ENCODE measurements around the gene PRR20G.

PRR20G gene

GRCh38 chr3:127287840-127288239 lies at the start of gene PRR20G:
Gene PRR20G (minus strand): TSS chr3:127288046. CDS start chr3:127287365, 681 bp downstream.
- DNase-seq (ENCODE audit: low spot score in 2 of 2) (no peak), ATAC-seq (ENCODE audit: low read depth) (no peak)
- Mint-ChIP-seq H3K27ac (no peak within 1 kb of the TSS), H3K27me3 (peaks cover 4% of the 10 kb centered on the region), H3K4me1 (no peaks in the 10 kb centered on the region), H3K36me3 (no peaks in the 10 kb centered on the region), H3K9me3 (peaks cover 9% of the 10 kb centered on the region), H3K4me3 (no peak within 1 kb of the TSS)

- peaks cover 15% of the 10 kb centered on the region for H3K27me3 Mint-ChIP-seq
- no peak overlapping the region for H3K27ac Mint-ChIP-seq
- H3K4me3 Mint-ChIP-seq, result no peak overlapping the region
- H3K9me3 Mint-ChIP-seq, result peaks cover 15% of the 10 kb centered on the region
- H3K4me1 Mint-ChIP-seq, result no peaks in the 10 kb centered on the region
- H3K36me3 Mint-ChIP-seq, result no peaks in the 10 kb centered on the region
- ATAC-seq (ENCODE audit: low read depth) (no peak), DNase-seq (ENCODE audit: low spot score in 2 of 2) (no peak)
Measured at GRCh38 chr3:127337001-127337400, 49.2 kb upstream of the PRR20G start.

GRCh38 chr3:127336101-127336500 lies 48.3 kb upstream of the PRR20G start:
- no peaks in the 10 kb centered on the region for H3K36me3 Mint-ChIP-seq
- no peaks in the 10 kb centered on the region for H3K4me1 Mint-ChIP-seq
- H3K27ac Mint-ChIP-seq, result no peak overlapping the region
- DNase-seq (ENCODE audit: low spot score in 2 of 2), result no peak
- H3K4me3 Mint-ChIP-seq, result no peak overlapping the region
- no peak for ATAC-seq (ENCODE audit: low read depth)
- peaks cover 18% of the 10 kb centered on the region for H3K9me3 Mint-ChIP-seq
- H3K27me3 Mint-ChIP-seq, result peaks cover 15% of the 10 kb centered on the region

GRCh38 chr3:127330385-127330784 lies 42.5 kb upstream of the PRR20G start:
- H3K9me3 Mint-ChIP-seq, result peaks cover 16% of the 10 kb centered on the region
- no peak for ATAC-seq (ENCODE audit: low read depth)
- no peak overlapping the region for H3K27ac Mint-ChIP-seq
- no peak overlapping the region for H3K4me3 Mint-ChIP-seq
- no peak for DNase-seq (ENCODE audit: low spot score in 2 of 2)
- H3K27me3 Mint-ChIP-seq, result peaks cover 4% of the 10 kb centered on the region
- H3K36me3 Mint-ChIP-seq, result peaks cover 2% of the 10 kb centered on the region
- H3K4me1 Mint-ChIP-seq, result no peaks in the 10 kb centered on the region

- Mint-ChIP-seq H3K27me3 (peaks cover 4% of the 10 kb centered on the region), H3K9me3 (peaks cover 16% of the 10 kb centered on the region)
- ATAC-seq (ENCODE audit: low read depth), result no peak
Measured at GRCh38 chr3:127329631-127330285, 41.9 kb upstream of the PRR20G start.

GRCh38 chr3:127328421-127328820 lies 40.6 kb upstream of the PRR20G start:
- DNase-seq (ENCODE audit: low spot score in 2 of 2), result no peak
- Mint-ChIP-seq H3K27me3 (peaks cover 6% of the 10 kb centered on the region), H3K27ac (no peak overlapping the region), H3K4me1 (no peaks in the 10 kb centered on the region), H3K4me3 (no peak overlapping the region), H3K9me3 (peaks cover 16% of the 10 kb centered on the region), H3K36me3 (peaks cover 2% of the 10 kb centered on the region)
- ATAC-seq (ENCODE audit: low read depth), result no peak

More at GRCh38 chr3:127329631-127330285, 41.9 kb upstream of the PRR20G start:
- Mint-ChIP-seq H3K27ac (no peak overlapping the region), H3K36me3 (peaks cover 2% of the 10 kb centered on the region), H3K4me3 (no peak overlapping the region), H3K4me1 (no peaks in the 10 kb centered on the region)
- no peak for DNase-seq (ENCODE audit: low spot score in 2 of 2)

GRCh38 chr3:127326341-127326740 lies 38.5 kb upstream of the PRR20G start:
- DNase-seq (ENCODE audit: low spot score in 2 of 2), result no peak
- ATAC-seq (ENCODE audit: low read depth), result no peak
- peaks cover 2% of the 10 kb centered on the region for H3K36me3 Mint-ChIP-seq
- H3K9me3 Mint-ChIP-seq, result peaks cover 9% of the 10 kb centered on the region
- peaks cover 5% of the 10 kb centered on the region for H3K27me3 Mint-ChIP-seq
- no peaks in the 10 kb centered on the region for H3K4me1 Mint-ChIP-seq
- H3K4me3 Mint-ChIP-seq, result no peak overlapping the region
- H3K27ac Mint-ChIP-seq, result no peak overlapping the region

GRCh38 chr3:127325629-127325961 lies 37.7 kb upstream of the PRR20G start:
- DNase-seq (ENCODE audit: low spot score in 2 of 2) (no peak), ATAC-seq (ENCODE audit: low read depth) (no peak)
- Mint-ChIP-seq H3K27me3 (peaks cover 9% of the 10 kb centered on the region), H3K4me3 (no peak overlapping the region), H3K4me1 (no peaks in the 10 kb centered on the region), H3K36me3 (peaks cover 2% of the 10 kb centered on the region), H3K27ac (no peak overlapping the region), H3K9me3 (peaks cover 11% of the 10 kb centered on the region)

GRCh38 chr3:127324913-127325628 lies 37.2 kb upstream of the PRR20G start:
- Mint-ChIP-seq H3K36me3 (no peaks in the 10 kb centered on the region), H3K27ac (no peak overlapping the region), H3K27me3 (peaks cover 9% of the 10 kb centered on the region), H3K4me3 (no peak overlapping the region), H3K9me3 (peaks cover 9% of the 10 kb centered on the region), H3K4me1 (no peaks in the 10 kb centered on the region)
- ATAC-seq (ENCODE audit: low read depth) (no peak), DNase-seq (ENCODE audit: low spot score in 2 of 2) (no peak)

GRCh38 chr3:127324076-127324475 lies 36.2 kb upstream of the PRR20G start:
- H3K36me3 Mint-ChIP-seq, result no peaks in the 10 kb centered on the region
- no peaks in the 10 kb centered on the region for H3K4me1 Mint-ChIP-seq
- H3K9me3 Mint-ChIP-seq, result peaks cover 9% of the 10 kb centered on the region
- DNase-seq (ENCODE audit: low spot score in 2 of 2), result no peak
- peaks cover 9% of the 10 kb centered on the region for H3K27me3 Mint-ChIP-seq
- ATAC-seq (ENCODE audit: low read depth), result no peak
- no peak overlapping the region for H3K4me3 Mint-ChIP-seq
- no peak overlapping the region for H3K27ac Mint-ChIP-seq

GRCh38 chr3:127323581-127323980 lies 35.7 kb upstream of the PRR20G start:
- ATAC-seq (ENCODE audit: low read depth), result no peak
- no peaks in the 10 kb centered on the region for H3K36me3 Mint-ChIP-seq
- no peaks in the 10 kb centered on the region for H3K4me1 Mint-ChIP-seq
- no peak overlapping the region for H3K27ac Mint-ChIP-seq
- H3K4me3 Mint-ChIP-seq, result no peak overlapping the region
- no peak for DNase-seq (ENCODE audit: low spot score in 2 of 2)
- H3K27me3 Mint-ChIP-seq, result peaks cover 9% of the 10 kb centered on the region
- H3K9me3 Mint-ChIP-seq, result peaks cover 9% of the 10 kb centered on the region

- H3K36me3 Mint-ChIP-seq, result no peaks in the 10 kb centered on the region
- H3K4me1 Mint-ChIP-seq, result no peaks in the 10 kb centered on the region
- no peak overlapping the region for H3K4me3 Mint-ChIP-seq
- H3K27me3 Mint-ChIP-seq, result peaks cover 9% of the 10 kb centered on the region
- ATAC-seq (ENCODE audit: low read depth) (no peak), DNase-seq (ENCODE audit: low spot score in 2 of 2) (no peak)
- no peak overlapping the region for H3K27ac Mint-ChIP-seq
- H3K9me3 Mint-ChIP-seq, result peaks cover 4% of the 10 kb centered on the region
Measured at GRCh38 chr3:127321371-127321770, 33.5 kb upstream of the PRR20G start.

GRCh38 chr3:127320529-127321121 lies 32.8 kb upstream of the PRR20G start:
- no peak for DNase-seq (ENCODE audit: low spot score in 2 of 2)
- Mint-ChIP-seq H3K27ac (no peak overlapping the region), H3K27me3 (peaks cover 9% of the 10 kb centered on the region), H3K4me3 (no peak overlapping the region), H3K36me3 (no peaks in the 10 kb centered on the region), H3K4me1 (no peaks in the 10 kb centered on the region), H3K9me3 (peaks cover 4% of the 10 kb centered on the region)
- no peak for ATAC-seq (ENCODE audit: low read depth)

- no peaks in the 10 kb centered on the region for H3K4me1 Mint-ChIP-seq
Measured at GRCh38 chr3:127316685-127317084, 28.8 kb upstream of the PRR20G start.

More at GRCh38 chr3:127316685-127317084, 28.8 kb upstream of the PRR20G start:
- H3K27me3 Mint-ChIP-seq, result peaks cover 10% of the 10 kb centered on the region
- H3K9me3 Mint-ChIP-seq, result peaks cover 6% of the 10 kb centered on the region
- ATAC-seq (ENCODE audit: low read depth), result no peak
- H3K4me3 Mint-ChIP-seq, result no peak overlapping the region
- no peaks in the 10 kb centered on the region for H3K36me3 Mint-ChIP-seq
- DNase-seq (ENCODE audit: low spot score in 2 of 2), result no peak
- no peak overlapping the region for H3K27ac Mint-ChIP-seq

Data from memory B cell (primary cell).